SU-DHL-6 (cell line): ENCODE measurements around the gene XYLT1.

ENCODE experiments used
- H2AFZ ChIP-seq: fragments of 200-600 bp; sonication (generic); 2 replicates; pipeline ENCODE4 v1.6.1; 2014; ENCODE audit warnings: low read depth, mild to moderate bottlenecking, moderate library complexity, mixed read lengths, antibody characterized with exemption, low read length; ENCODE audit not compliant: severe bottlenecking
- H3F3A ChIP-seq: fragments of 200-600 bp; shearing (Covaris generic); 2 replicates; pipeline ENCODE4 v1.6.0; 2016; ENCODE audit warnings: antibody characterized with exemption, mild to moderate bottlenecking; ENCODE audit not compliant: insufficient read depth
- H3K27ac ChIP-seq: fragments of 200-600 bp; sonication (generic); 2 replicates; pipeline ENCODE4 v1.5.1; 2016; ENCODE audit warnings: low read depth, mild to moderate bottlenecking, low read length, moderate library complexity, mixed read lengths
- H3K27me3 ChIP-seq: fragments of 200-600 bp; sonication (generic), shearing (Covaris generic); 2 replicates; pipeline ENCODE4 v1.6.0; 2014; ENCODE audit warnings: mild to moderate bottlenecking, low read length
- H3K36me3 ChIP-seq: fragments of 200-600 bp; sonication (generic); 2 replicates; pipeline ENCODE4 v1.6.1; 2014; ENCODE audit warnings: mild to moderate bottlenecking, low read length, mixed read lengths
- H3K4me2 ChIP-seq: fragments of 300-600, 200-600 bp; shearing (Covaris generic), sonication (generic); 2 replicates; pipeline ENCODE4 v1.6.0; 2014; ENCODE audit warnings: low read length, low read depth, mild to moderate bottlenecking; ENCODE audit not compliant: poor library complexity, severe bottlenecking
- H3K4me3 ChIP-seq: fragments of 200-600 bp; sonication (generic); 2 replicates; pipeline ENCODE4 v1.5.1; 2014; ENCODE audit warnings: antibody characterized with exemption, low read length, mild to moderate bottlenecking, mixed read lengths; ENCODE audit not compliant: insufficient read depth, poor library complexity, severe bottlenecking
- H3K79me2 ChIP-seq: fragments of 200-600 bp; sonication (generic); 2 replicates; pipeline ENCODE4 v1.6.1; 2014; ENCODE audit warnings: mild to moderate bottlenecking, low read length, moderate library complexity; ENCODE audit not compliant: insufficient read depth
- H3K9ac ChIP-seq: fragments of 200-600 bp; sonication (generic); 2 replicates; pipeline ENCODE4 v1.7.0; 2014; ENCODE audit warnings: mild to moderate bottlenecking, low read length
- H3K9me2 ChIP-seq: fragments of 200-600 bp; sonication (generic); replicated peaks from 2 replicates; pipeline ENCODE4 v1.6.1; 2014; ENCODE audit warnings: low read length; ENCODE audit not compliant: insufficient read depth
- H3K9me3 ChIP-seq: fragments of 200-600 bp; sonication (generic); 2 replicates; pipeline ENCODE4 v1.6.1; 2014; ENCODE audit warnings: low read length, mixed read lengths; ENCODE audit not compliant: insufficient read depth
- H4K20me1 ChIP-seq: fragments of 200-600 bp; sonication (generic); 2 replicates; pipeline ENCODE4 v1.6.1; 2014; ENCODE audit warnings: low read depth, mild to moderate bottlenecking, antibody characterized with exemption, low read length, moderate library complexity, mixed read lengths
- EZH2phosphoT487 ChIP-seq: fragments of 200-600 bp; sonication (generic), shearing (Covaris generic); conservative IDR thresholded peaks from 2 replicates; pipeline ENCODE4 v1.6.1; 2018; ENCODE audit warnings: mild to moderate bottlenecking, antibody characterized with exemption, low read length, moderate library complexity, mixed read lengths
- TF ChIP-seq, protein P1 (sequence below): fragments of 200-600 bp; sonication (generic); IDR thresholded peaks from one replicate; pipeline ENCODE4 v1.5.1; 2017; ENCODE audit warnings: antibody characterized with exemption, mild to moderate bottlenecking, low read length, moderate library complexity; ENCODE audit not compliant: insufficient read depth, poor library complexity, severe bottlenecking

The XYLT1 gene

GRCh38 chr16:17347624-17348023 is 123.1 kb downstream of the XYLT1 start:
- Histone ChIP-seq H2AFZ (no peak overlapping the region), H3K79me2 (peaks cover 7% of the 10 kb centered on the region; the same call in 1 of the 2 replicates), H3K9me3 (no peaks in the 10 kb centered on the region), H3K27ac (peak overlapping the region; percentile 65), H3K9me2 (no peaks in the 10 kb centered on the region), H3F3A (no peaks in the 10 kb centered on the region; the same call in 1 of the 2 replicates), H3K4me2 (peak overlapping the region; percentile 47), H3K27me3 (no peaks in the 10 kb centered on the region), H3K36me3 (no peaks in the 10 kb centered on the region), H3K9ac (peak overlapping the region; percentile 29; the same call in 1 of the 2 replicates), H3K4me3 (peak overlapping the region; percentile 3), H4K20me1 (no peaks in the 10 kb centered on the region)
- TF ChIP-seq EZH2phosphoT487, result no peak
- TF ChIP-seq, protein P1, sequence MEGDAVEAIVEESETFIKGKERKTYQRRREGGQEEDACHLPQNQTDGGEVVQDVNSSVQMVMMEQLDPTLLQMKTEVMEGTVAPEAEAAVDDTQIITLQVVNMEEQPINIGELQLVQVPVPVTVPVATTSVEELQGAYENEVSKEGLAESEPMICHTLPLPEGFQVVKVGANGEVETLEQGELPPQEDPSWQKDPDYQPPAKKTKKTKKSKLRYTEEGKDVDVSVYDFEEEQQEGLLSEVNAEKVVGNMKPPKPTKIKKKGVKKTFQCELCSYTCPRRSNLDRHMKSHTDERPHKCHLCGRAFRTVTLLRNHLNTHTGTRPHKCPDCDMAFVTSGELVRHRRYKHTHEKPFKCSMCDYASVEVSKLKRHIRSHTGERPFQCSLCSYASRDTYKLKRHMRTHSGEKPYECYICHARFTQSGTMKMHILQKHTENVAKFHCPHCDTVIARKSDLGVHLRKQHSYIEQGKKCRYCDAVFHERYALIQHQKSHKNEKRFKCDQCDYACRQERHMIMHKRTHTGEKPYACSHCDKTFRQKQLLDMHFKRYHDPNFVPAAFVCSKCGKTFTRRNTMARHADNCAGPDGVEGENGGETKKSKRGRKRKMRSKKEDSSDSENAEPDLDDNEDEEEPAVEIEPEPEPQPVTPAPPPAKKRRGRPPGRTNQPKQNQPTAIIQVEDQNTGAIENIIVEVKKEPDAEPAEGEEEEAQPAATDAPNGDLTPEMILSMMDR, result no peak

DNA sequence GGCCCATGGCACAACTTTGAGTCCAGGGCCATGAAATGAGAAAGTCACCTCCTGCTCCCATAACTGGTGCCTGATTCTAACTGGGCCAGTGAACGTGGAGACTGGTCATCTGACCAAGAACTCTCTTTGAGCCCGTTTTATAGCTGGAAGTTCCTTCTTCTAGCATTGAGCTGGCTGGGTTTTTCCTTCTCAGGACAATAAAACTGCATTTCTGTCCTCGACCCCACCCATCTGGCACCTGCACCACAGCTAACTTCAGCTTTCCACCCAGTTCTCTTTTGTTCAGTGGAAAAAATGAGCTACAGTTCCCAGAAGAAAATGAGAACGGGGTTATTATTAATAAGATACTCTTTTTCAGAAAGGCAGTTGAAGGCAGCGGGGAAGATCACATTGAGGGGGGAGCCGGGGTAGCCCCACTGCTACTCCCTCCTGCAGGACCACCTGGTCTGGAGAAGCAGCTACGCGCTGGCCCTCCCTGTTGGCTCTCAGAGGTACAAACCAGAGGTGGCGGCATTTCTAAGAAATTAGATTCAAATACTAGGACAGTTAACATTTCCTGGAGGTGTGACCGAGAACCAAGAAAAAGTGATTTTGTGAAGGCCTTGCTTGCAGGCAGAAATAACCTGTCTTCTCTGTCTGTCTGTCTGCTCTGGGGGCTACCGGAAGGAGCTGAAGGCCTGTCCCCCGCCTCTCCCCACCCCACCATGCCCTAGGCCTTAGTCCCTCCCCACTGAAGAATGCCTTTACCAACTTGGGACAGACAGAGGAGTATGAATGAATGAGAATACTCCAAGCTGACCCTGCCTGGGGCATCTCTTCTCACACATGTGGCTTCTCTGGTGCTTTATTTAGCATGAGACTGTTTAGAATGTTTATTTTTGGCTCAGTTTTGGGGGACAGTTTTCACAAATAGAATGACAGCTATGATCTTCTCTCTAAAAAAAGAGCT is 123.9 kb downstream of the XYLT1 start:
- Histone ChIP-seq H3K27me3 (no peaks in the 10 kb centered on the region), H3K4me3 (peak overlapping the region; percentile 3), H3K4me2 (peak overlapping the region; percentile 47), H4K20me1 (no peaks in the 10 kb centered on the region), H3K79me2 (peaks cover 7% of the 10 kb centered on the region; the same call in 1 of the 2 replicates), H3K36me3 (no peaks in the 10 kb centered on the region), H3K9me3 (no peaks in the 10 kb centered on the region), H2AFZ (no peak overlapping the region), H3K27ac (peak overlapping the region; percentile 65), H3K9me2 (no peaks in the 10 kb centered on the region), H3F3A (no peaks in the 10 kb centered on the region; the same call in 1 of the 2 replicates), H3K9ac (peak overlapping the region; percentile 29)
- no peak for TF ChIP-seq EZH2phosphoT487
- TF ChIP-seq, protein P1, result no peak

DNA sequence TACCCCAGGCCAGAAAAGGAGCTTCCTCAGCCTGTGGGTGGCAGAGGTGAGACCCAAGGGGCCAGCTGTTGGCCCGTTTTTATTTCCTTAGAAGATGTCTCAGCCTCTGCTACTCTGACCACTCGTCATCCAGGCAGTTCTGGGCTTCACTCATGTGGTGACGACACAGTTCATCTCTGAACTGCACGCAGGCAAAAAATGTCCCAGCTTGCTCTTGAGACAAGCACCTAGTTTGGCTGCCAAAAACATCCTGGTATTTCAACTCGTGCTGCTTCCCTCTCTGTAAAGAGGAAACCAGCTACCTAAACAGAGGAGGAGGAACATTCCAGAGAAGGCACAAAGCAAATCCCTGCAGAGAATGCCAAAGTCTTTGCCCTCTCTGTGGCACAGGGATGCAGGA is 125.7 kb downstream of the XYLT1 start:
- no peaks in the 10 kb centered on the region for H3K9me3 ChIP-seq
- no peaks in the 10 kb centered on the region for H3K27me3 ChIP-seq
- H3K4me3 ChIP-seq, result no peak overlapping the region
- TF ChIP-seq, protein P1, result no peak
- TF ChIP-seq EZH2phosphoT487, result no peak
- H3K79me2 ChIP-seq, result peaks cover 7% of the 10 kb centered on the region; the same call in 1 of the 2 replicates
- H3K9ac ChIP-seq, result no peak overlapping the region
- no peaks in the 10 kb centered on the region for H3K9me2 ChIP-seq
- peak overlapping the region; percentile 18 for H3K4me2 ChIP-seq
- H3K27ac ChIP-seq, result peak overlapping the region; percentile 30
- H3K36me3 ChIP-seq, result no peaks in the 10 kb centered on the region
- H2AFZ ChIP-seq, result no peak overlapping the region
- no peaks in the 10 kb centered on the region for H4K20me1 ChIP-seq
- no peaks in the 10 kb centered on the region; the same call in 1 of the 2 replicates for H3F3A ChIP-seq
